Astrocyte (in vitro differentiated cells and primary cell): Measurements from ENCODE around the gene PPP2R5E. TPM values are rescaled to one million over a fixed set of nuclear protein-coding genes. Genes with fewer than 3 reads are reported as not detected.

ENCODE experiments used
- DNase-seq: peaks from one replicate; pipeline ENCODE4 v3.0.0-alpha.2; 2010; ENCODE audit warnings: low read depth
- FAIRE-seq: peaks from 2 replicates; lab custom pipeline; 2011; peaks lifted over from hg19 to GRCh38; lab: Jason Lieb, UNC
- H2AFZ ChIP-seq: 2 replicates; pipeline ENCODE4 v1.6.0; 2012; ENCODE audit warnings: low read depth, low read length, inconsistent platforms
- H3K27ac ChIP-seq: 2 replicates; pipeline ENCODE4 v1.5.1; 2011; ENCODE audit warnings: low read depth, low read length, inconsistent platforms
- H3K27me3 ChIP-seq: 2 replicates; pipeline ENCODE4 v1.6.0; 2011; ENCODE audit warnings: low read length, inconsistent platforms; ENCODE audit not compliant: insufficient read depth
- H3K36me3 ChIP-seq: 2 replicates; pipeline ENCODE4 v1.5.1; 2011; ENCODE audit warnings: low read length, inconsistent platforms; ENCODE audit not compliant: insufficient read depth
- H3K4me1 ChIP-seq: 2 replicates; pipeline ENCODE4 v1.5.1; 2011; ENCODE audit warnings: low read length, inconsistent platforms; ENCODE audit not compliant: insufficient read depth
- H3K4me2 ChIP-seq: 2 replicates; pipeline ENCODE4 v1.6.0; 2012; ENCODE audit warnings: low read length, inconsistent platforms
- H3K4me3 ChIP-seq: 2 replicates; pipeline ENCODE4 v1.5.1; 2011; ENCODE audit warnings: low read depth, mild to moderate bottlenecking, low read length, inconsistent platforms; ENCODE audit not compliant: insufficient read depth
- H3K79me2 ChIP-seq: 2 replicates; pipeline ENCODE4 v1.6.0; 2012; ENCODE audit warnings: mild to moderate bottlenecking, low read length, inconsistent platforms; ENCODE audit not compliant: insufficient read depth
- H3K9ac ChIP-seq: 2 replicates; pipeline ENCODE4 v1.6.0; 2012; ENCODE audit warnings: mild to moderate bottlenecking, low read length, inconsistent platforms
- H3K9me3 ChIP-seq: 2 replicates; pipeline ENCODE4 v1.5.1; 2012; ENCODE audit warnings: low read depth, mild to moderate bottlenecking, low read length, inconsistent platforms; ENCODE audit not compliant: insufficient read depth
- H4K20me1 ChIP-seq: 2 replicates; pipeline ENCODE4 v1.6.0; 2012; ENCODE audit warnings: low read length, inconsistent platforms; ENCODE audit not compliant: insufficient read depth
- H3K27ac Mint-ChIP-seq: one replicate; pipeline ENCODE4 v1.8.0; 2021; ENCODE audit warnings: mild to moderate bottlenecking, mixed read lengths; ENCODE audit not compliant: unreplicated experiment
- H3K27me3 Mint-ChIP-seq: one replicate; pipeline ENCODE4 v1.8.0; 2021; ENCODE audit warnings: low read depth, mixed read lengths; ENCODE audit not compliant: unreplicated experiment
- H3K36me3 Mint-ChIP-seq: one replicate; pipeline ENCODE4 v1.8.0; 2021; ENCODE audit warnings: low read depth, mixed read lengths; ENCODE audit not compliant: unreplicated experiment
- H3K4me1 Mint-ChIP-seq: one replicate; pipeline ENCODE4 v1.8.0; 2021; ENCODE audit warnings: low read depth, mixed read lengths; ENCODE audit not compliant: unreplicated experiment
- H3K4me3 Mint-ChIP-seq: one replicate; pipeline ENCODE4 v1.8.0; 2021; ENCODE audit warnings: mild to moderate bottlenecking, moderate library complexity, mixed read lengths; ENCODE audit not compliant: unreplicated experiment
- H3K9me3 Mint-ChIP-seq: one replicate; pipeline ENCODE4 v1.8.0; 2021; ENCODE audit warnings: mild to moderate bottlenecking, mixed read lengths; ENCODE audit not compliant: unreplicated experiment
- EZH2 ChIP-seq: IDR thresholded peaks from 2 replicates; pipeline ENCODE4 v1.6.1; 2012; ENCODE audit warnings: mild to moderate bottlenecking, low read length, inconsistent platforms; ENCODE audit not compliant: insufficient read depth
- total RNA-seq: library from RNA; stranded (reverse); gene quantifications from 2 replicates; pipeline ENCODE4 v1.2.1, GENCODE V29; 2021
- TF ChIP-seq, protein P1 (sequence below): IDR thresholded peaks from 2 replicates; pipeline ENCODE4 v1.5.1; 2011; ENCODE audit warnings: low read depth, mild to moderate bottlenecking, inconsistent platforms, low read length, moderate library complexity; ENCODE audit not compliant: insufficient read depth

Gene PPP2R5E
- total RNA-seq, 1 donor from 2014 or later: 69.3 TPM

DNA sequence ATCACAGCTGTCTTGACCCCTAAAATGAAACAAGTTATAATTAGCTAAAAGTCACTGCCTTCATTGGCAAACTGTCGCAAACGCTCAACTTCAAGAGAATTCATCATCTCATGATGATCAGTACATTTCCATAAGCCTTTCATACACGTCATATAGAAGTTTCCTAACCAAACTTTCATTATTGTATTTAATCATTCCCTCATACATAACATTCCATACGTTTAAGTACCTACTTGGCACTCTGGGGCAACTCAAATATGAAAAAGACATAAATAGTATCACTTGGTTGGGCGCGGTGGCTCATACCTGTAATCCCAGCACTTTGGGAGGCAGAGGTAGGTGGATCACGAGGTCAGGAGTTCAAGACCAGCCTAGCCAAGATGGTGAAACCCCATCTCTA, 12.4 kb upstream of the PPP2R5E start:
- H3K36me3 ChIP-seq: no peaks in the 10 kb centered on the region

DNA sequence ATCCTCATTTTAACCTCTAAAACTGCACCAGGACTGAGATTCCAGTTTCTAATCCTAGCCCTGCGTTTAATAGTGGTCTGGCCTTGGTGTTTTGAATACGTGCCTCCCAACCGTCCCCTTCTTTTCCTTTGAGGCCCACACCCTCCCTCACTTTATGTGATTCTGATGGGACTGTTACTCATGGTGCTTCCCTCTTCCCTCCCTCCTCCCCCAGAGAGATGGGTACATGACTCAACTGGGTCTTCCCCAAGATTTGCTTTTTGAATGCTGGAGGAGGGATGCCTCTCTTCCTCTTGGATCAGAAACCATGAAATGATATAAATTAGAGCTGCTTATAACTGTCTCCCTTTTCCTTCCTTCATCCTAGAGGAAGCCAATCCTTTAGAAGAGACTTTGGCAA, 8.2 kb upstream of the PPP2R5E start:
- no peaks in the 10 kb centered on the region for H3K36me3 Mint-ChIP-seq
- Histone ChIP-seq H3K4me1 (peaks cover 5% of the 10 kb centered on the region), H4K20me1 (no peaks in the 10 kb centered on the region), H3K4me3 (no peak overlapping the region), H3K27me3 (no peaks in the 10 kb centered on the region), H3K4me2 (no peak overlapping the region), H3K36me3 (no peaks in the 10 kb centered on the region), H3K9me3 (no peaks in the 10 kb centered on the region), H3K79me2 (no peaks in the 10 kb centered on the region), H3K9ac (no peak overlapping the region), H3K27ac (no peak overlapping the region), H2AFZ (peak overlapping the region; percentile 49)
- FAIRE-seq: no peak
- H3K27me3 Mint-ChIP-seq: no peaks in the 10 kb centered on the region
- H3K4me1 Mint-ChIP-seq: peaks cover 5% of the 10 kb centered on the region
- TF ChIP-seq EZH2: no peak
- TF ChIP-seq, protein P1, sequence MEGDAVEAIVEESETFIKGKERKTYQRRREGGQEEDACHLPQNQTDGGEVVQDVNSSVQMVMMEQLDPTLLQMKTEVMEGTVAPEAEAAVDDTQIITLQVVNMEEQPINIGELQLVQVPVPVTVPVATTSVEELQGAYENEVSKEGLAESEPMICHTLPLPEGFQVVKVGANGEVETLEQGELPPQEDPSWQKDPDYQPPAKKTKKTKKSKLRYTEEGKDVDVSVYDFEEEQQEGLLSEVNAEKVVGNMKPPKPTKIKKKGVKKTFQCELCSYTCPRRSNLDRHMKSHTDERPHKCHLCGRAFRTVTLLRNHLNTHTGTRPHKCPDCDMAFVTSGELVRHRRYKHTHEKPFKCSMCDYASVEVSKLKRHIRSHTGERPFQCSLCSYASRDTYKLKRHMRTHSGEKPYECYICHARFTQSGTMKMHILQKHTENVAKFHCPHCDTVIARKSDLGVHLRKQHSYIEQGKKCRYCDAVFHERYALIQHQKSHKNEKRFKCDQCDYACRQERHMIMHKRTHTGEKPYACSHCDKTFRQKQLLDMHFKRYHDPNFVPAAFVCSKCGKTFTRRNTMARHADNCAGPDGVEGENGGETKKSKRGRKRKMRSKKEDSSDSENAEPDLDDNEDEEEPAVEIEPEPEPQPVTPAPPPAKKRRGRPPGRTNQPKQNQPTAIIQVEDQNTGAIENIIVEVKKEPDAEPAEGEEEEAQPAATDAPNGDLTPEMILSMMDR: no peak
- H3K4me3 Mint-ChIP-seq: no peak overlapping the region
- no peak for DNase-seq
- H3K27ac Mint-ChIP-seq: no peak overlapping the region
- no peaks in the 10 kb centered on the region for H3K9me3 Mint-ChIP-seq

More for the DNA sequence above, 12.4 kb upstream of the PPP2R5E start:
- H3K9ac ChIP-seq: no peak overlapping the region
- Mint-ChIP-seq H3K27ac (no peak overlapping the region), H3K4me3 (no peak overlapping the region), H3K9me3 (no peaks in the 10 kb centered on the region), H3K4me1 (peaks cover 5% of the 10 kb centered on the region), H3K27me3 (no peaks in the 10 kb centered on the region), H3K36me3 (no peaks in the 10 kb centered on the region)
- no peak overlapping the region for H3K4me2 ChIP-seq
- no peaks in the 10 kb centered on the region for H3K27me3 ChIP-seq
- no peak overlapping the region for H3K27ac ChIP-seq
- FAIRE-seq: no peak
- H3K79me2 ChIP-seq: no peaks in the 10 kb centered on the region
- no peak for DNase-seq
- TF ChIP-seq, protein P1: no peak
- TF ChIP-seq EZH2: no peak
- H3K4me1 ChIP-seq: peaks cover 5% of the 10 kb centered on the region
- no peak overlapping the region for H2AFZ ChIP-seq
- no peaks in the 10 kb centered on the region for H3K9me3 ChIP-seq
- H3K4me3 ChIP-seq: no peak overlapping the region
- no peaks in the 10 kb centered on the region for H4K20me1 ChIP-seq

DNA sequence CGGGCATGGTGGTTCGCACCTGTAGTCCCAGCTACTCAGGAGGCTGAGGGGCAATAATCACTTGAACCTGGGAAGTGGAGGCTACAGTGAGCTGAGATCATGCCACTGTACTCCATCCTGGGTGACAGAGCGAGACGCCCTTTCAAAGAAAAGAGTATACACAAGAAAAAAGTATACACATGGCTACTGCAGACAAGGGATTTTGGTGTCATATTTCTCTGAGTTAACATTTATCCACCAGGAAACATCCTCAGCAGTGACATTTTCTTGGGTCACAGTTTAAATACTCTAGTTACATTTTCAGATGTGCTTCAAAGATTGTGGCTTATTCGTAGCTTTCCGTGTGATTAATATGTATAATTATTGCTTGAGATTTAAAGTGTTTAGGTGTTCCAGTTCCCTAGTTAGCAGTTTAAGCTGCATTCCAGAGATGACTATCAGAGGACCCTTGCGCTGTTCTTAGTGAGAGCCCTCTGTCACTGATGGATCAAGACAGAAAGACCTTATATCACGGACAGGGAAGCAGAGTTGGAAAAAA, 4.7 kb upstream of the PPP2R5E start:
- Histone ChIP-seq H3K4me3 (no peak overlapping the region), H3K27me3 (no peaks in the 10 kb centered on the region), H3K9ac (no peak overlapping the region), H3K9me3 (no peaks in the 10 kb centered on the region), H3K36me3 (no peaks in the 10 kb centered on the region), H3K4me1 (peaks cover 5% of the 10 kb centered on the region), H4K20me1 (no peaks in the 10 kb centered on the region), H3K79me2 (peaks cover under 1% of the 10 kb centered on the region), H3K4me2 (no peak overlapping the region), H2AFZ (no peak overlapping the region), H3K27ac (no peak overlapping the region)
- DNase-seq (no peak), FAIRE-seq (no peak)
- H3K4me3 Mint-ChIP-seq: no peak overlapping the region
- H3K27ac Mint-ChIP-seq: no peak overlapping the region
- TF ChIP-seq, protein P1: no peak
- TF ChIP-seq EZH2: no peak
- peaks cover 7% of the 10 kb centered on the region for H3K4me1 Mint-ChIP-seq
- no peaks in the 10 kb centered on the region for H3K27me3 Mint-ChIP-seq
- H3K36me3 Mint-ChIP-seq: no peaks in the 10 kb centered on the region
- H3K9me3 Mint-ChIP-seq: no peaks in the 10 kb centered on the region
